ENCODE measurements around the gene UBTD1. TPM values are rescaled to one million over a fixed set of nuclear protein-coding genes. Genes with fewer than 3 reads are reported as not detected.

UBTD1 gene
- total RNA-seq, 1 experiment from 2014 or later: 19.0 TPM

DNA sequence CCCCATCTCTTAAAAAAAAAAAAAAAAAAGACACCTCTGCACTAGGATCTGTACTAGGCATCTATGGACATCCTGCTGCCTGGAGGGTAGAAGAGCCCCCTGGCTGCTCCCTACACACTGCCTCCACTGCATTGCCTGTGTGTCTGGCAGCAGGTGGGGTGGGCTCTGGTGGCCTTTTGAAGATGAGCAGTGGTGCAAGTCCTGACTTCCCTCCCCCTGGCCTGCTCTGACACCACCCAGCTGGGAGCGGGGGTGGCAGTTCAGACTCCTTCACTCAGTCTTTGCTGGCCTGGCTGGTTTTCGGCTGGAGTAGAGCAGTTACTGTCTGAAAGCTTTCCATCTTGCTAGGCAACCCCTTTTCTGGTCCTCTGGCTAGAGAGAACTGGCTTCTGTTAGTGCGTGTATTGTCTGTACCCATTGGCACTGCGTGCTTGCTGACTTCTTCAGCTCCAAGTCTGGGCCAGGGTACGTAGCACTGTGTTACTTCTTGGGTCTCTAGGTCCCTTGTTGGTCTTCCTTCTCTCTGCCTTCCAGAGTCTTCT is 108.4 kb downstream of the UBTD1 start:
- no peak for DNase-seq

More for the DNA sequence above, 108.4 kb downstream of the UBTD1 start:
- no peaks in the 10 kb centered on the region for H3K23me2 ChIP-seq (ENCODE audit: insufficient read length, low read depth, low read length, poor library complexity, severe bottlenecking)
- H3K27ac Mint-ChIP-seq: peak overlapping the region in 2 of 3 experiments; percentile 45 to 51; a peak in 2 of 7 replicates
- no peak overlapping the region for H2BK20ac ChIP-seq (ENCODE audit: low read depth, low read length, poor library complexity, severe bottlenecking)
- H3K18ac ChIP-seq (ENCODE audit: insufficient read length, low read depth, low read length): no peak overlapping the region
- H3K23ac ChIP-seq (ENCODE audit: insufficient read length, low read depth, low read length): no peak overlapping the region
- no peaks in the 10 kb centered on the region for H3K79me1 ChIP-seq (ENCODE audit: insufficient read depth, low read depth, low read length, poor library complexity, severe bottlenecking)
- no peak overlapping the region for H3K14ac ChIP-seq (ENCODE audit: insufficient read depth, low read length)
- H3T11ph ChIP-seq (ENCODE audit: low read length): no peak overlapping the region
- no peak overlapping the region for H4K8ac ChIP-seq (replicated peaks; ENCODE audit: insufficient read length, low read depth, low read length)
- no peak overlapping the region for H2BK12ac ChIP-seq (ENCODE audit: insufficient read length, low read depth, low read length)
- no CpG with 5 or more reads among the region's 5 CpGs for WGBS (ENCODE audit: extremely low coverage, insufficient read length, low lambda C conversion rate)
- H2BK15ac ChIP-seq (ENCODE audit: low read depth, low read length): no peak overlapping the region
- no peaks in the 10 kb centered on the region for H3K79me2 ChIP-seq (ENCODE audit: insufficient read depth, low read length)
- H4K91ac ChIP-seq (ENCODE audit: insufficient read length, low read depth, low read length): no peak overlapping the region
- H3K27ac ChIP-seq (ENCODE audit: insufficient read length, low read depth, low read length): no peak overlapping the region
- H3K4me1 ChIP-seq (ENCODE audit: insufficient read depth, low read length): no peaks in the 10 kb centered on the region
- no peak overlapping the region for H3K4me2 ChIP-seq (ENCODE audit: insufficient read depth, insufficient read length, low read length)
- peaks cover 8 to 13% of the 10 kb centered on the region in 2 experiments for H3K4me1 Mint-ChIP-seq
- no peak overlapping the region for H3K9ac ChIP-seq (ENCODE audit: extremely low read depth, insufficient read length, low read length)
- no peak overlapping the region for H3K4me3 Mint-ChIP-seq
- H2AFZ ChIP-seq (ENCODE audit: low read length): no peak overlapping the region
- no peaks in the 10 kb centered on the region for H3K9me3 Mint-ChIP-seq
- no peak overlapping the region for H3K56ac ChIP-seq (ENCODE audit: insufficient read length, low read depth, low read length)
- TF ChIP-seq, protein P1, sequence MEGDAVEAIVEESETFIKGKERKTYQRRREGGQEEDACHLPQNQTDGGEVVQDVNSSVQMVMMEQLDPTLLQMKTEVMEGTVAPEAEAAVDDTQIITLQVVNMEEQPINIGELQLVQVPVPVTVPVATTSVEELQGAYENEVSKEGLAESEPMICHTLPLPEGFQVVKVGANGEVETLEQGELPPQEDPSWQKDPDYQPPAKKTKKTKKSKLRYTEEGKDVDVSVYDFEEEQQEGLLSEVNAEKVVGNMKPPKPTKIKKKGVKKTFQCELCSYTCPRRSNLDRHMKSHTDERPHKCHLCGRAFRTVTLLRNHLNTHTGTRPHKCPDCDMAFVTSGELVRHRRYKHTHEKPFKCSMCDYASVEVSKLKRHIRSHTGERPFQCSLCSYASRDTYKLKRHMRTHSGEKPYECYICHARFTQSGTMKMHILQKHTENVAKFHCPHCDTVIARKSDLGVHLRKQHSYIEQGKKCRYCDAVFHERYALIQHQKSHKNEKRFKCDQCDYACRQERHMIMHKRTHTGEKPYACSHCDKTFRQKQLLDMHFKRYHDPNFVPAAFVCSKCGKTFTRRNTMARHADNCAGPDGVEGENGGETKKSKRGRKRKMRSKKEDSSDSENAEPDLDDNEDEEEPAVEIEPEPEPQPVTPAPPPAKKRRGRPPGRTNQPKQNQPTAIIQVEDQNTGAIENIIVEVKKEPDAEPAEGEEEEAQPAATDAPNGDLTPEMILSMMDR (conservative IDR thresholded peaks at IDR 0.05): no peak
- H3K27me3 ChIP-seq (ENCODE audit: insufficient read depth, low read length): no peaks in the 10 kb centered on the region
- no peak overlapping the region for H2BK5ac ChIP-seq (ENCODE audit: insufficient read length, low read length)
- H4K5ac ChIP-seq (ENCODE audit: insufficient read length, low read depth, low read length): no peak overlapping the region
- no peaks in the 10 kb centered on the region for H3K9me3 ChIP-seq (ENCODE audit: control insufficient read depth, low read depth, low read length)
- H4K20me1 ChIP-seq (ENCODE audit: control insufficient read depth, insufficient read depth, insufficient read length): no peaks in the 10 kb centered on the region
- no peak overlapping the region for H2AK5ac ChIP-seq (ENCODE audit: insufficient read length, low read length)
- H3K27me3 Mint-ChIP-seq (ENCODE audit: low read depth): no peaks in the 10 kb centered on the region
- no peak overlapping the region for H3K4ac ChIP-seq (ENCODE audit: low read depth, low read length)
- no peak overlapping the region for H2BK120ac ChIP-seq (ENCODE audit: low read depth, low read length, poor library complexity, severe bottlenecking)
- no peaks in the 10 kb centered on the region for H3K36me3 Mint-ChIP-seq (ENCODE audit: insufficient read depth in 1 of 3, low read depth in 3 of 3)
